Fibroblast of lung (primary cell): ENCODE data around the gene SOX12. TPM values are rescaled to one million over a fixed set of nuclear protein-coding genes. Genes with fewer than 3 reads are reported as not detected.

ENCODE experiments used
- DNase-seq, 2 donors: peaks; one replicate each; pipeline versions ENCODE4 v3.0.0 to v3.0.0-alpha.2; 2010; ENCODE audit warnings: low read depth in 2 of 2
- H2AFZ ChIP-seq: 2 replicates; pipeline ENCODE4 v1.5.1; 2012; ENCODE audit warnings: low read length, control low read depth, inconsistent platforms
- H3K27ac ChIP-seq: 2 replicates; pipeline ENCODE4 v1.5.1; 2011; ENCODE audit warnings: low read length, control low read depth; ENCODE audit not compliant: insufficient read depth
- H3K27me3 ChIP-seq: 2 replicates; pipeline ENCODE4 v1.5.1; 2011; ENCODE audit warnings: mild to moderate bottlenecking, low read length; ENCODE audit not compliant: control insufficient read depth, insufficient read depth
- H3K36me3 ChIP-seq: 2 replicates; pipeline ENCODE4 v1.5.1; 2011; ENCODE audit warnings: low read length; ENCODE audit not compliant: control insufficient read depth, insufficient read depth
- H3K4me1 ChIP-seq: 2 replicates; pipeline ENCODE4 v1.5.1; 2011; ENCODE audit warnings: low read length; ENCODE audit not compliant: control insufficient read depth, insufficient read depth; ENCODE audit errors: extremely low read depth
- H3K4me2 ChIP-seq: 2 replicates; pipeline ENCODE4 v1.5.1; 2011; ENCODE audit warnings: low read length, control low read depth; ENCODE audit not compliant: insufficient read depth; ENCODE audit errors: extremely low read depth
- H3K4me3 ChIP-seq, 4 experiments: fragments of 200-600 bp in 1 of 4; sonication (generic) in 1 of 4; replicated peaks in 1 of 4; 2 replicates each; pipeline ENCODE4 v1.5.1; 2011 to 2016; ENCODE audit warnings: low read length in 4 of 4, low read depth in 3 of 4, mild to moderate bottlenecking in 3 of 4, control low read depth in 2 of 4, inconsistent platforms in 1 of 4, mixed read lengths in 1 of 4; ENCODE audit not compliant: insufficient read depth in 1 of 4; ENCODE audit errors: control extremely low read depth in 1 of 4
- H3K79me2 ChIP-seq: 2 replicates; pipeline ENCODE4 v1.5.1; 2012; ENCODE audit warnings: mild to moderate bottlenecking, low read length, inconsistent platforms; ENCODE audit not compliant: control insufficient read depth, insufficient read depth
- H3K9ac ChIP-seq: 2 replicates; pipeline ENCODE4 v1.5.1; 2011; ENCODE audit warnings: mild to moderate bottlenecking, low read length, control low read depth; ENCODE audit not compliant: insufficient read depth
- H3K9me3 ChIP-seq: 2 replicates; pipeline ENCODE4 v1.5.1; 2012; ENCODE audit warnings: low read depth, low read length; ENCODE audit not compliant: control insufficient read depth, insufficient read depth
- H4K20me1 ChIP-seq: 2 replicates; pipeline ENCODE4 v1.5.1; 2011; ENCODE audit warnings: low read length; ENCODE audit not compliant: control insufficient read depth, insufficient read depth; ENCODE audit errors: extremely low read depth
- EZH2 ChIP-seq: IDR thresholded peaks from 2 replicates; pipeline ENCODE4 v1.5.1; 2012; ENCODE audit warnings: low read length, control low read depth, mild to moderate bottlenecking; ENCODE audit errors: missing control alignments
- polyA plus RNA-seq, 2 donors: library from polyadenylated mRNA; depleted of rRNA in 1 of 2; stranded (reverse) in 1 of 2; unstranded in 1 of 2; fragments of >200 nt; gene quantifications; 2 replicates each; pipeline ENCODE4 v1.2.1, GENCODE V29; 2011 to 2012; ENCODE audit warnings: missing spikeins in 1 of 2
- total RNA-seq: library from RNA; depleted of rRNA; stranded (reverse); fragments of >200 nt; gene quantifications from 2 replicates; pipeline ENCODE4 v1.2.1, GENCODE V29; 2014
- TF ChIP-seq, protein P1 (sequence below), 2 donors: IDR thresholded peaks in 1 of 2; conservative IDR thresholded peaks in 1 of 2; 1 replicate in 1 of 2; 2 replicates in 1 of 2; pipeline ENCODE4 v1.5.1; 2011 to 2012; ENCODE audit warnings: low read length in 2 of 2, control low read depth in 1 of 2, inconsistent platforms in 1 of 2, low read depth in 1 of 2, mild to moderate bottlenecking in 1 of 2

The SOX12 gene
- total and polyA plus RNA-seq, 2 donors (not counting 1 experiment from before 2014, with no cell fraction given), result 4.0 to 7.3 TPM

DNA sequence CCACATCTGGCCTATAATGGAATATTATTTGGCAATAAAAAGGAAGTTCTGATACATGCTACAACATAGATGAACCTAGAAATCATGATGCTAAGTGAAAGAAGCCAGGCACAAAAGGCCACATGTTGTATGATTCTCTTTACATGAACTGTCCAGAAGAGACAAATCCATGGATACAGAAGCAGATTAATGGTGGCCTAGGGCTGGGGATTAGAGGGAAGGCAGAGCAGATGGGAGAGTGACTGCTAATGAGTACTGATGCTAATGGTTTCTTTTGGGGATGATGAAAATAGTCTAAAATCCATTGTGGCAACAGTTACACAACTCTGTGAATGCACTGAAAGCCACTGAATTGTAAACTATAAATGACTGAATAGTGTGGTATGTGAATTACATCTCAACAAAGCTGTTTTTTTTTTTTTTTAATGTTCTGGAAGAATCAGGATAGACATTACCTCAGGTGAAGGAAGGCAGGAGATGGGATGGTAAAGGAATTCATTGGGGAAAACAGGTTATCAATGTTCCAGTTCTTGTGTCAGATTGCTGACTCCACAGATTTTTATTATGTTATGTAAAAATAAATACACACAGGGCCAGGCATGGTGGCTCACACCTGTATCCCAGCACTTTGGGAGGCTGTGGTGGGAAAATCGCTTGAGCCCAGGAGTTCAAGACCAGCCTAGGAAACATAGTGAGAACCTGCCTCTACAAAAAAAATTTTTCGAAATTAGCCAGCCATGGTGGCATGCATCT, 8.9 kb upstream of the SOX12 start:
- Histone ChIP-seq H3K79me2 (no peaks in the 10 kb centered on the region), H3K27me3 (no peaks in the 10 kb centered on the region), H3K9ac (no peak overlapping the region), H3K27ac (peak overlapping the region; percentile 6), H3K36me3 (no peaks in the 10 kb centered on the region), H2AFZ (no peak overlapping the region), H3K9me3 (no peaks in the 10 kb centered on the region), H4K20me1 (no peaks in the 10 kb centered on the region), H3K4me3 (no peak overlapping the region), H3K4me1 (peaks cover 2% of the 10 kb centered on the region), H3K4me2 (no peak overlapping the region)
- TF ChIP-seq, protein P1, sequence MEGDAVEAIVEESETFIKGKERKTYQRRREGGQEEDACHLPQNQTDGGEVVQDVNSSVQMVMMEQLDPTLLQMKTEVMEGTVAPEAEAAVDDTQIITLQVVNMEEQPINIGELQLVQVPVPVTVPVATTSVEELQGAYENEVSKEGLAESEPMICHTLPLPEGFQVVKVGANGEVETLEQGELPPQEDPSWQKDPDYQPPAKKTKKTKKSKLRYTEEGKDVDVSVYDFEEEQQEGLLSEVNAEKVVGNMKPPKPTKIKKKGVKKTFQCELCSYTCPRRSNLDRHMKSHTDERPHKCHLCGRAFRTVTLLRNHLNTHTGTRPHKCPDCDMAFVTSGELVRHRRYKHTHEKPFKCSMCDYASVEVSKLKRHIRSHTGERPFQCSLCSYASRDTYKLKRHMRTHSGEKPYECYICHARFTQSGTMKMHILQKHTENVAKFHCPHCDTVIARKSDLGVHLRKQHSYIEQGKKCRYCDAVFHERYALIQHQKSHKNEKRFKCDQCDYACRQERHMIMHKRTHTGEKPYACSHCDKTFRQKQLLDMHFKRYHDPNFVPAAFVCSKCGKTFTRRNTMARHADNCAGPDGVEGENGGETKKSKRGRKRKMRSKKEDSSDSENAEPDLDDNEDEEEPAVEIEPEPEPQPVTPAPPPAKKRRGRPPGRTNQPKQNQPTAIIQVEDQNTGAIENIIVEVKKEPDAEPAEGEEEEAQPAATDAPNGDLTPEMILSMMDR (conservative IDR thresholded peaks at IDR 0.05 in 1 of 2, IDR thresholded peaks at IDR 0.05 in 1 of 2; ENCODE audit: low read depth in 1 of 2, low read length in 2 of 2), result no peak
- TF ChIP-seq EZH2, result no peak
- peak; percentile 49 to 70 for DNase-seq

DNA sequence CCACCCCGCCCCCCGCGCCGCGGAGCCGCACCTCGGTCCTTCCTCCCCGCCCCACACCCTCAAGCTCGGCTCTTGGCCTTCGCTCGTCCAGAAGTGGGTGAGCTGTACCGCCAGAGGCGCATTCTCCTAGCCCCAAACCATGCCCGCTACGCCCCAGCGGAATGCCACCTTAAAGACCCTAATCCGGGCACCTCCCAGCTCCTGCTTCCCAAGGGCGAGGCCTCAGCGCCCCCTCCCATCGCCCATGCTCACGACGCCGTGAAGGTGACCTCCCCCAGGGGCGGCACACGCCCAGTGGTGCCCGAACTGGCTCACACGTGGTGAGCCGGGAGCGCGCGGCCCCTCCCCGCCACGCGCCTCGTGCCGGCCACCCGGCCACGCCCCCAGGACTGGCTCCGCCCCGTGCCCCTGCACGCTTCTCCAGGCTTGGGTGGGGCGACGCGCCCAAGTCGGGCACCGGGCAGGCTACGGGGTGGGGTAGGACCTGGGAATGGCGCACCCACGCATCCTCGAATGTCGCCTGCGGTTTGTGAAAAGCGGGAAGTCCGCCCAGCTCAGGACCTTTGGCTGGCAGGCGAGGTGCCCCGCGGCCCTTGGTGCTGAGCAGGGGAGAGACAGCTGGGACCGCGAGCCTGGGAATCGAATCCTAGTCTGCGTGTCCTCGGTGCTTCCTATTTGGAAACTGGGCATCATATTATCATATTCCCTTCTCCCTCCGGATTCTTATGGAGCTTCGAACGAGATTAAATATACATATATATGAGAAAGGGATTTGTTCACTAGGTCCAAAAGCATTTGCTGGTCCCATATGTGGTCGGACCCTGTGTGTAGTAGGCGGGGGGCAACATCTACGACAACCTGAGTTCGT, 941 bp upstream of the SOX12 start:
- no peak for TF ChIP-seq EZH2
- TF ChIP-seq, protein P1 (conservative IDR thresholded peaks at IDR 0.05 in 1 of 2, IDR thresholded peaks at IDR 0.05 in 1 of 2; ENCODE audit: low read depth in 1 of 2, low read length in 2 of 2), result peak; percentile 47 to 52
- H3K27me3 ChIP-seq, result no peaks in the 10 kb centered on the region
- peaks cover 22% of the 10 kb centered on the region for H3K79me2 ChIP-seq
- DNase-seq, result peak; percentile 76 to 82
- H3K4me3 ChIP-seq, result peak overlapping the region; percentile 60 to 95 (median 76)
- no peaks in the 10 kb centered on the region for H3K36me3 ChIP-seq
- peak overlapping the region; percentile 88 for H3K4me2 ChIP-seq
- H3K4me1 ChIP-seq, result peaks cover 6% of the 10 kb centered on the region
- no peaks in the 10 kb centered on the region for H4K20me1 ChIP-seq
- peak overlapping the region; percentile 77 for H2AFZ ChIP-seq
- peak overlapping the region; percentile 72 for H3K9ac ChIP-seq
- H3K9me3 ChIP-seq, result no peaks in the 10 kb centered on the region
- peak overlapping the region; percentile 83 for H3K27ac ChIP-seq
